GM10248 (cell line): Measurements from ENCODE around the gene PRMT2.

Source experiments
- CTCF ChIA-PET: fragments of 300-600 bp; sonication (Branson Sonifier 250); formaldehyde crosslinking; extraction: SDS; loops from one replicate; lab custom pipeline; 2021; ENCODE audit warnings: antibody characterized with exemption; lab: Yijun Ruan, JAX
- POLR2A ChIA-PET: fragments of 350-650 bp; sonication (Branson Sonifier 250); formaldehyde crosslinking; extraction: SDS; loops from one replicate; lab custom pipeline; 2020; ENCODE audit warnings: antibody characterized with exemption; lab: Yijun Ruan, JAX
- DNase-seq: peaks from one replicate; pipeline ENCODE4 v3.0.0; 2012; ENCODE audit errors: extremely low spot score
- CTCF ChIP-seq: IDR thresholded peaks from 2 replicates; pipeline ENCODE4 v1.5.1; 2012; ENCODE audit warnings: mild to moderate bottlenecking, low read depth; ENCODE audit errors: extremely low read depth, missing control alignments, control extremely low read depth

PRMT2 gene

GRCh38 chr21:46646541-46647154 is 11.2 kb downstream of the PRMT2 start:
- no peak for DNase-seq
- CTCF ChIA-PET: interaction anchor here (1.1 to 1.2 kb wide), 2 partner anchors 8 to 15 kb away, joined by 3 to 4 read pairs; no protein-coding TSS in a partner anchor
- TF ChIP-seq CTCF: no peak
- POLR2A ChIA-PET: no interaction called here

- ChIA-PET POLR2A (no interaction called here), CTCF (interaction anchor here (1.0 kb wide), 1 partner anchor 13 kb away, joined by 3 read pairs; no protein-coding TSS in a partner anchor)
- no peak for TF ChIP-seq CTCF
These were observed 13.1 kb downstream of the PRMT2 start for GRCh38 chr21:46648539-46648938.

GRCh38 chr21:46649356-46649755 is 13.9 kb downstream of the PRMT2 start:
- CTCF ChIA-PET: no interaction called here
- no peak for TF ChIP-seq CTCF
- POLR2A ChIA-PET: no interaction called here
- DNase-seq: no peak

More at GRCh38 chr21:46648539-46648938, 13.1 kb downstream of the PRMT2 start:
- DNase-seq: no peak

- TF ChIP-seq CTCF: no peak
- ChIA-PET POLR2A (no interaction called here), CTCF (interaction anchor here (2.4 kb wide), 1 partner anchor 11 kb away, joined by 8 read pairs; no protein-coding TSS in a partner anchor)
- no peak for DNase-seq
These were observed 15.1 kb downstream of the PRMT2 start for GRCh38 chr21:46650476-46651098.

GRCh38 chr21:46651121-46651520 is 15.6 kb downstream of the PRMT2 start:
- POLR2A ChIA-PET: no interaction called here
- TF ChIP-seq CTCF: no peak
- CTCF ChIA-PET: interaction anchor here (2.4 kb wide), 1 partner anchor 11 kb away, joined by 8 read pairs; no protein-coding TSS in a partner anchor
- no peak for DNase-seq

- ChIA-PET POLR2A (no interaction called here), CTCF (no interaction called here)
- TF ChIP-seq CTCF: no peak
- DNase-seq: no peak
These were observed 19.8 kb downstream of the PRMT2 start for GRCh38 chr21:46655230-46655629.
